ENCODE measurements around the gene MRTFB.

The MRTFB gene

GRCh38 chr16:14303639-14304394, 232.7 kb downstream of the MRTFB start:
- FAIRE-seq (no peak), DNase-seq (ENCODE audit: insufficient read length, low spot score) (peak; percentile 37)
- TF ChIP-seq POLR2A (IDR thresholded peaks at IDR 0.05; ENCODE audit: low read depth, low read length), result no peak

- DNase-seq (ENCODE audit: insufficient read length, low spot score), result no peak
- no peak for TF ChIP-seq POLR2A (IDR thresholded peaks at IDR 0.05; ENCODE audit: low read depth, low read length)
- no peak for FAIRE-seq
Observed at GRCh38 chr16:14304891-14305460, 233.9 kb downstream of the MRTFB start.

DNA sequence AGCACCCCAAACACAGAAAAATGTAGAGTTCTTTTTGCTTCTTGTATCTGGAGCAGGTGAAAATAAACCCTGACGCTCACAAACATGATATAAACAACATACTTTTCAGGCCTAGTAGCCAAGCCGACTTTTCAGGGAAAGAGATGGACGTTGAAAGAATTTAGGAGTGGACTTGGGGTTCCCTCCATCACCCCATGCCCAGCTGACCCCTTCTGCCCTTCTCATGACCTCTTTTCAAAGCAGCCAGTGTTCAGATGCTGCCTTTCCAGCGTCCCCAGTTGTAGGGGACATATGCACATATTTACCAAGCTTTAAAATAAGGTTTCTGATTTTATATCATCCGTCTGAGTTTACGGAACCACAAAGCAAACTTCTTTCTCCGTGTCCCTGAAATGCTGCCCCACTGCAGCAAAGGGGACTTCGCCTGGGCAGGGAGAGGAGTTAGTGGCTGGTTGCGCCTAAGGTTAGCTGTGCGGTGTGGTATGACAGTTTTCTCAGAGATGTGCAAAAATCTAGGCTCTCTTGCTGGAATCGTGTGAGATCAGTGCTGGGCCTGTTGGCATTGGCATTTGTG, 235.5 kb downstream of the MRTFB start:
- DNase-seq (ENCODE audit: insufficient read length, low spot score) (no peak), FAIRE-seq (no peak)
- no peak for TF ChIP-seq POLR2A (IDR thresholded peaks at IDR 0.05; ENCODE audit: low read depth, low read length)

GRCh38 chr16:14307059-14307526, 236.0 kb downstream of the MRTFB start:
- no peak for TF ChIP-seq POLR2A (IDR thresholded peaks at IDR 0.05; ENCODE audit: low read depth, low read length)
- DNase-seq (ENCODE audit: insufficient read length, low spot score) (no peak), FAIRE-seq (no peak)

GRCh38 chr16:14307527-14308367, 236.6 kb downstream of the MRTFB start:
- DNase-seq (ENCODE audit: insufficient read length, low spot score), result peak; percentile 52
- no peak for FAIRE-seq
- no peak for TF ChIP-seq POLR2A (IDR thresholded peaks at IDR 0.05; ENCODE audit: low read depth, low read length)

- no peak for DNase-seq (ENCODE audit: insufficient read length, low spot score)
- no peak for TF ChIP-seq POLR2A (IDR thresholded peaks at IDR 0.05; ENCODE audit: low read depth, low read length)
- no peak for FAIRE-seq
Observed at GRCh38 chr16:14308368-14308723, 237.2 kb downstream of the MRTFB start.

DNA sequence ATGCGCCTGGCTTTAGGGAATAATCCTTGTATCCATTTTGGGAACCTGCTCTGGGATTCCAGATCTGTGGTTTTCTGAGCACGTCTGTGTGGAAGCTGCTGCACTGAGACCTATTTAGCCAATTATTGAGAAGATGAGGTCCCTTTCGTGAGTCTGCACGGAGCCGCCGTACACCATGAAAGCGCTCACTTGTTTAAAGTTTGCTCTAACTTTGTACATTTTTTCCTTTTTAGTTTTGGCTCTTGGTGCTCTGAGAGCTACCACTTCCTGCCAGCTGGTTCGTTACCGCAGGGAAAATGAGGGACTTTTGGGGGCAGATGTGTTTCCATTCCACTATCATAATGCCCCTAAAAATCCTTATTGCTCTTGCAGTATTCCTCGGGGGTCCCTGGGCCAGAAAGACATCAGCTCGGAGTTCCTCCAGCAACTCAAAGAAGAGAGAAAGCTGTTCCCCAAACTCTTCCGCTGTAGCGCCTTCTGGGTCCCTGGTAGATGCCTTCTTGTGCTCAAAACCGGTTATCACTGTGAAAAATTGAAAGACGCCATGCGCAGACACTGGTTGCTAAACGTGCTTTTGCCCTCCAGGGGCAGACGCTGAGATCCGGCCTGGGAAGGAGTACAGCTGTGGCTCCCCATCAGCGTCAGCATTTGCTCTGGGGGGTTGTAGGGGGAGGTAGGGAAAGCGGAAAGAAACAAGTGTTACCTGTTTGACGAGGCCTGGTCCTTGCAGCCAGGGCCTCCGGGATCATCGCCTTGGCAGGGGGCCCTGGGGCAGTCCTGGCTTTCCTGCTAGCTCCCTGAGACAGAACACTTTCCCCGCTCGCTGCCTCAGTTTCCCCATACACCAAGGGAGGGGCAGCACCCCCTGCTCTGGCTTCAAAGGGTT, 238.1 kb downstream of the MRTFB start:
- DNase-seq (ENCODE audit: insufficient read length, low spot score) (no peak), FAIRE-seq (no peak)
- TF ChIP-seq POLR2A (IDR thresholded peaks at IDR 0.05; ENCODE audit: low read depth, low read length), result no peak

GRCh38 chr16:14309906-14310305, 238.8 kb downstream of the MRTFB start:
- no peak for TF ChIP-seq POLR2A (IDR thresholded peaks at IDR 0.05; ENCODE audit: low read depth, low read length)
- FAIRE-seq (no peak), DNase-seq (ENCODE audit: insufficient read length, low spot score) (peak; percentile 71)

GRCh38 chr16:14310519-14310991, 239.4 kb downstream of the MRTFB start:
- DNase-seq (ENCODE audit: insufficient read length, low spot score) (no peak), FAIRE-seq (no peak)
- TF ChIP-seq POLR2A (IDR thresholded peaks at IDR 0.05; ENCODE audit: low read depth, low read length), result no peak

DNA sequence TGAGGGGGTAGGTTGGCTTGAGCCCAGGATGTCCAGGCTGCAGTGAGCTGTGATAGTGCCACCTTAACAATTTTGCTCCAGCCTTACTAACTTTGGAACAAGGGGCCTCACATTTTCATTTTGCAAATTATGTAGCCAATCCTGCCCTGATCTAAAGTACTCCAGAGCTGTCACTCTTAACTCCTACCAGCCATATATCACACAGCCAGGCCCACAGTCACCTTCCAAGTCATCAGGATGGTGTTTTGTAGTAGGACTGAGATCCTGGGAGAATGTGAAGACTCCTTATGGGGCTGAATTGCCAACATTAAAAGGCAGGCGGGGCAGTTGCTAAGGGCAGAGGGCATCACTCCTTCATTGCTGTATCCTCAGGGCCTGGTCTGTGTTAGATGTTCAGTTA, 243.0 kb downstream of the MRTFB start:
- FAIRE-seq (no peak), DNase-seq (ENCODE audit: insufficient read length, low spot score) (no peak)
- no peak for TF ChIP-seq POLR2A (IDR thresholded peaks at IDR 0.05; ENCODE audit: low read depth, low read length)

DNA sequence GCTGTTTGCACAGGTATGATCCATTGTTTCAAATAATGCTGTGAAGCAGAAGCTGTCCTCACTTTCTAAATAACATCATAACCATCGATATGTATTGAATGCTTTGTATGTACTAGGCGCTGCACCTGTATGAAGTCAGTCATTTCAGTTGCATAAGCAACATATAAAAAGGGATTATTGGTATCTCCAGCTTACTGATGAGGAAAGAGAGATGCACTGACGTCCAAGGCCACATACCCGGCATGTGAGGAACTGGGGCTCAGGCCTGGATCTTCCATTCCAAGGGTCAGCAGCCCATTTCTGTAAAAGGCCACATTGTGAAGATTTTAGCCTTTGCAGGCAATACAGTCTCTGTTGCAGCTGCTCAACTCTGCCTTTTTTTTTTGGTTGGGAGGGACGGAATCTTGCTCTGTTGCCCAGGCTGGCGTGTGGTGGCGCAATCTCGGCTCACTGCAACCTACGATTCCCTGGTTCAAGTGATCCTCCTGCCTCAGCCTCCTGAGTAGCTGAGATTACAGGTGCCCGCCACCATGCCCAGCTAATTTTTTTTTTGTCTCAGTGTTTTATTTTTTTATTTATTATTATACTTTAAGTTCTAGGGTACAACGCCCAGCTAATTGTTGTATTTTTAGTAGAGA, 244.7 kb downstream of the MRTFB start:
- no peak for FAIRE-seq

More for the DNA sequence above, 244.7 kb downstream of the MRTFB start:
- TF ChIP-seq POLR2A (IDR thresholded peaks at IDR 0.05; ENCODE audit: low read depth, low read length), result no peak
- no peak for DNase-seq (ENCODE audit: insufficient read length, low spot score)

All from H54 (cell line).